GM12878 (cell line): ENCODE data around the gene SMIM7.

Experiments
- CTCF ChIP-seq, 3 experiments: IDR thresholded peaks in 2 of 3; conservative IDR thresholded peaks in 1 of 3; 2 replicates each; pipeline ENCODE4 v1.5.1; 2011; ENCODE audit warnings: low read depth in 3 of 3, low read length in 3 of 3, mild to moderate bottlenecking in 3 of 3, control low read depth in 2 of 3, moderate library complexity in 2 of 3, inconsistent platforms in 1 of 3, mixed read lengths in 1 of 3; ENCODE audit not compliant: control insufficient read depth in 2 of 3, insufficient read depth in 1 of 3; ENCODE audit errors: extremely low read depth in 1 of 3
- DPF2 ChIP-seq: fragments of 450-650 bp; IDR thresholded peaks from 2 replicates; pipeline ENCODE4 v1.6.1; 2017; ENCODE audit warnings: mild to moderate bottlenecking
- RBBP5 ChIP-seq: fragments of 200-600 bp; sonication (generic); conservative IDR thresholded peaks from 2 replicates; pipeline ENCODE4 v1.6.1; 2016
- RFX5 ChIP-seq: IDR thresholded peaks from 2 replicates; pipeline ENCODE4 v1.6.1; 2011; ENCODE audit warnings: low read depth, low read length, improper control_type of control experiment
- TCF12 ChIP-seq: IDR thresholded peaks from 2 replicates; pipeline ENCODE4 v1.6.1; 2011; ENCODE audit warnings: low read depth, mild to moderate bottlenecking, low read length
- USF2 ChIP-seq: IDR thresholded peaks from 2 replicates; pipeline ENCODE4 v1.6.1; 2011; ENCODE audit warnings: low read depth, low read length, improper control_type of control experiment, borderline replicate concordance

GRCh38 chr19:16702123-16702522 lies 42.2 kb upstream of the SMIM7 start:
- TF ChIP-seq RFX5 (no peak), RBBP5 (no peak), CTCF (IDR thresholded peaks at IDR 0.05 in 2 of 3, conservative IDR thresholded peaks at IDR 0.05 in 1 of 3; ENCODE audit: control insufficient read depth in 2 of 3, extremely low read depth in 1 of 3, insufficient read depth in 1 of 3, low read depth in 3 of 3, low read length in 3 of 3) (no peak), USF2 (no peak), DPF2 (no peak), TCF12 (no peak)
